ENCODE measurements around the gene ARHGDIG.
A peak's percentile ranks its signal among the peaks of the same experiment; 100 is the strongest.

Gene ARHGDIG

GRCh38 chr16:297832-298231, 17.4 kb downstream of the ARHGDIG start:
- no peak for DNase-seq (ENCODE audit: low spot score)

DNA sequence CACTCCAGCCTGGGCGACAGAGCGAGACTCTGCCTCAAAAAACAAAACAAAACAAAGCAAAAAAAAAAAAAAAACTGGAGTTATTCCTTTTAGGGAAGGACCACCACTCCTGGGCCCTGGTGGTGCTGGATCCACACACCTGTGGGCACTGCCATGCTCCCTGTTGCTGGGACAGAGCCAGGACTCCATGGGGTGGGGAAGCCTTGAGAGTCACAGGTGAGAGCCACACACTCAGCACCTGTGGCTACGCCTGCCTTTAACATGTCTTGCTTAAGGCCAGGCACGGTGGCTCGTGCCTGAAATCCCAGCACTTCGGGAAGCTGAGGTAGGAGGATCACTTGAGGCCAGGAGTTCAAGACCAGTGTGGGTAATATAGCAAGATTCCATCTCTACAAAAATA, 20.8 kb downstream of the ARHGDIG start:
- DNase-seq (ENCODE audit: low spot score) = no peak

DNA sequence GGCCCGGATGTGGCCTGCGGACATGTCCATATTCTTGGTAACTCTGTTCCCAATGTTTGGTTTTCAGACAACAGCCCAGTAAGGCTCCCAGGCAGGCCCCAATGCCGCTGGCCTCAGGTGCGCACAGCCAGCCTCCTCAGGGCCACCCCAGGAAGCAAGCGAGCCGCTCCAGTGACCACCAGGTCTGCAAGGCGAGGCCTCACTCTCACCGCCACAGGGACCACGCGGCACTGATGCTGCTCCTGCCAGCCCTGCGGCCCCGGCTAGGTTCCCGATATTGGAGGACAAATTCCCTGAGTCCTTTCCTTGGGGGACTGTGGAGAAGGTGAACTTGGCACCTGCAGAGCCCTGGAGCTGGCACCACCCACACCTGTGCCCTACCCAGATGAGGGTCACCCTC, 21.6 kb downstream of the ARHGDIG start:
- no peak for DNase-seq (ENCODE audit: low spot score)

- no peak for DNase-seq (ENCODE audit: low spot score)
These were observed 23.5 kb downstream of the ARHGDIG start for GRCh38 chr16:303760-304505.

DNA sequence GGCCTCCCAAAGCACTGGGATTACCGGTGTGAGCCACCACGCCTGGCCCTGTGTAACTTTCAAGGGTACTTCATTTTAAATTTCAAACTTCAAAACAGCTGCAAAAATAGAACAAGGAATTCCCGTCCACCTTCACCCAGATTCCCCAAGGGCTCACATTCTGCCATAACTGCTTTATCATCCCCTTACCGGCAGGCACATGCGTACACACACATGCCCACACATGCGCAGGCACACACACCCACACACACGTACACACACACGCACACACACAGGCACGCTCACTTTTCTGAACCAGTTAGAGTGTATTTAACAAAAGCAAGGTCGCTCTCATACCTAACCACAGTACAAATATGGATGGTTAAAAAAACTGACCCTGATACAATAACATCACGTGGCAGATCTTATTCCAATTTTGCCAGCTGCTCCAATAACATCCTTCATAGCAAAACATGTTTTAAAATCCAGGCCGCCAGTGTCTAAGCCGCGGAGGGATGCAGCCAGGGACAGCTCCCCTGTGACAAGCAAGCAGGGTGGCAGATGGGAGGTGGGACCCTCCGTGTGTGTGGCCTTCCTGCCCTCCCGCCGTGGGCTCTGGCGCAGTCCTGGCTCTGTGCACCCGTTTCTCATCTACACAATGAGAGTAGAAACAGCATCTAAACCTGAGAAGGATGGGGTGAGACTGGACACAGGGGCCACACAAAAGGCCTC, 25.7 kb downstream of the ARHGDIG start:
- no peak for DNase-seq (ENCODE audit: low spot score)

- no peak for DNase-seq (ENCODE audit: low spot score)
These were observed 26.6 kb downstream of the ARHGDIG start for GRCh38 chr16:306911-307370.

- DNase-seq (ENCODE audit: low spot score) = no peak
These were observed 27.4 kb downstream of the ARHGDIG start for GRCh38 chr16:307691-308312.

GRCh38 chr16:309476-309875, 29.1 kb downstream of the ARHGDIG start:
- no peak for DNase-seq (ENCODE audit: low spot score)

DNA sequence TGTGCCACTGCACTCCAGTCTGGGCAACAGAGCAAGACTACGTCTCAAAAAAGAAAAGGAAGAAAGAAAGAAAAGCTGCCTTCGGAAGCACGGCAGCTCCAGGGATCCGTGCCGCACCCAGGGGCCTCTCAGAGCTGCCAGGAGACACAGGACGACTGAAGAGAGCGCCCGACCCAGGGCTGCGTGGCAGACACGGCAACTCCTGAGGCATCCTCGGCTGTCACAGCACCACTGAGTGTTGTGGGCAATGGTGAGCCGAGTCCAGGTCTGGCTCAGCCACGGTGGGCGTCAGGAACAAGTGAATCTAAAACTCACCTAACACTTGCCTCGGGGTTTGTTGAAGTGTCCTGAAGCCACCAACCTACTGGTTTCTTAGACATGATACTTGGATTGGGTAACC, 31.3 kb downstream of the ARHGDIG start:
- no peak for DNase-seq (ENCODE audit: low spot score)

DNA sequence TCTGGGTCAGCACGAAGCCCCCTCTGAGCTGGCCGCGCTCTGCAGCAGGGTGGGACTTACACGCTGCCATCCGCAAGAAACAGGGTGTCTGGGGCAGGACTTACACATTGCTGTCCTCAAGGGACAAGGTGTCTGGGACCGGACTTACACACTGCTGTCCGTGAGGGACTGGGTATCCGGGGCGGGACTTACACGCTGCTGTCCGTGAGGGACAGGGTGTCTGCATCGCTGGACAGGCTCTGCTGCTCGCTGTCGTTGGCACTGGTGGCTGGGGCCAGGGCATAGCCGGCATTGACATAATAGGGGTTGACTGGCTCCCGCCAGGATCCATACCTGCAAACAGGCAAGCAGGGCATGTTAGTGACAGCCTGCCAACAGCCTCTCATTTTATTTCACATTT, 34.0 kb downstream of the ARHGDIG start:
- no peak for DNase-seq (ENCODE audit: low spot score)

GRCh38 chr16:314795-315299, 34.5 kb downstream of the ARHGDIG start:
- no peak for DNase-seq (ENCODE audit: low spot score)

DNA sequence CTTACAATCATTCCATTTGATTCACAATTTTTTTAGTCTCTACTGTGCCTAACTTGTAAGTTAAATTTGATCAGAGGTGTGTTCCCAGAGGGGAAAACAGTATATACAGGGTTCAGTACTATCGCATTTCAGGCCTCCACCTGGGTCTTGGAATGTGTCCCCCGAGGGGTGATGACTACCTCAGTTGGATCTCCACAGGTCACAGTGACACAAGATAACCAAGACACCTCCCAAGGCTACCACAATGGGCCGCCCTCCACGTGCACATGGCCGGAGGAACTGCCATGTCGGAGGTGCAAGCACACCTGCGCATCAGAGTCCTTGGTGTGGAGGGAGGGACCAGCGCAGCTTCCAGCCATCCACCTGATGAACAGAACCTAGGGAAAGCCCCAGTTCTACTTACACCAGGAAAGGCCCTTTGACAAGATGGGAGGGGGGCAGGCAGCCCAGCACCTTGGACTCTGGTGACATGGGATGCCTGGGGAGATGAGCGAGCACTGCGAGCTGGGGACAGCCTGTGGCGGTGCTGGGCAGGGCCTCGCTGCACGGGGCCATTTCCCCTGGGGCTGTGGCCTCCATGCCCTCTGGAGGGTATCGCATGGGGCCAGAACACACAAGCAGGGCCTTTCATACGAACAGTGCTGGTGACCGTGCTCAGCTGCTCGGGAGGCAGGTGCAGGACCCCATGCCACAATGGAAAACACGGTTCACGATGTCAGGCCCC, 36.5 kb downstream of the ARHGDIG start:
- DNase-seq (ENCODE audit: low spot score) = no peak

- no peak for DNase-seq (ENCODE audit: low spot score)
These were observed 37.2 kb downstream of the ARHGDIG start for GRCh38 chr16:317583-317982.

DNA sequence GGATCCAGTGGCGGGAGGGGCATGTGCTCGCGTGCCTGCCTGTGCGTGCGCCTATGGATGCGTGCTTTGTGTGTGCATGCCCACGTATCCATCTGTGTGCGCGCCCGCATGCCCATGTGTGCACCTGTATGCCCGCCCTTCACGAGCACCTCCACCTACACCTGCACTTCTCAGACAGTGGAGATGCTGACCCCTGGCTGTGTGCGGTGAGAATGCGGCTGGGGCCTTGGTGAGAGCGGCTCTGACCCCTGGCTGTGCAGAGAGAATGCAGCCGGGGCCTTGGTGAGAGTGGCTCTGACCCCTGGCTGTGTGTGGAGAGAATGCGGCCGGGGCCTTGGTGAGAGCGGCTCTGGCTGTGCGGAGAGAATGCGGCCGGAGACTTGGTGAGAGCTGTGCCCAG, 38.2 kb downstream of the ARHGDIG start:
- peak; percentile 53 for DNase-seq (ENCODE audit: low spot score)

DNA sequence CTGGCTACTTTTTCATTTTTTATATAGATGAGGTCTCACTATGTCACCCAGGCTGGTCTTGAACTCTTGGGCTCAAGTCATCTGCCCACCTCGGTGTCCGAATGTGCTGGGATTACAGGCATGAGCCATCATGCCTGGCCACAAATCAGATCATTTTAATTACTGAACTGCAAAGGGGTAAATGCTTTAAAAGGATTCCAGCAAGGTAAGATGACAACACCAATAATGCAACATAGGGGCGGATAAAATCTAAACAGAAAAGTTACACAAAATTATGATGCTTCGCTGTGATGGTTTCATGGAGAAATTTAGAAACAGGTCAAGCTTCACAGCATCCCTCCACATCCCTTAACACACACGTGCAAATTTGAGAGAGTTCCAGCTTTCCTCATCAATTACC, 39.8 kb downstream of the ARHGDIG start:
- DNase-seq (ENCODE audit: low spot score) = no peak

GRCh38 chr16:321532-321931, 41.1 kb downstream of the ARHGDIG start:
- DNase-seq (ENCODE audit: low spot score) = no peak

- no peak for DNase-seq (ENCODE audit: low spot score)
These were observed 42.2 kb downstream of the ARHGDIG start for GRCh38 chr16:322476-323143.

GRCh38 chr16:324201-324450, 43.7 kb downstream of the ARHGDIG start:
- DNase-seq (ENCODE audit: low spot score) = no peak

- no peak for DNase-seq (ENCODE audit: low spot score)
These were observed 44.3 kb downstream of the ARHGDIG start for GRCh38 chr16:324451-325334.

- no peak for DNase-seq (ENCODE audit: low spot score)
These were observed 45.2 kb downstream of the ARHGDIG start for GRCh38 chr16:325375-326145.

All from HuH-7.5 (cell line).